ENCODE measurements around the gene AMIGO3. TPM values are rescaled to one million over a fixed set of nuclear protein-coding genes. Genes with fewer than 3 reads are reported as not detected.

Gene AMIGO3
- total and polyA plus RNA-seq, 2 of the 8 experiments (the other 6 are each of a cell fraction or from before 2014, with no cell fraction given): 1.6 to 8.8 TPM

DNA sequence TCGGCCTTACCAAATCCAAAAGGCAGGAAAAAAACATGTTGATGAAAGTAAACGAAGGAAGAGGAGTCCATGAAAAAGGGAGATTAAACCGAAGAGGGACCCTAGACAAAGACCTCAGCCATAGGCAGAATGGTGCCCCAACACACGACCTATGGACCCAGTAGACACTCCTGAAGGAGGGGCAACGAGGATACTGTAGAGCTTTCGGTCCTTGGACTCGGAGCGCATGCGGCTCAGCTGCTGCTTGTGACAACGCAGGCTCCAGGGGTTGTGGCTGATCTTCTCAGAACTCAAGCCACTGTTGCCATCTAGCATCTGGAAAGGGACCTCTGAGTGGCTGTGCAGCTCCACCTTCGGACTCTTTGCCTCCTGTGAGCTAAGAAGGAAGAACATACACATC, 13.1 kb upstream of the AMIGO3 start:
- peaks cover 11 to 44% (median 39%) of the 10 kb centered on the region in 4 experiments for H3K36me3 ChIP-seq (ENCODE audit: control insufficient read depth in 2 of 4, insufficient read depth in 4 of 4, low read length in 3 of 4)
- H3K4me1 ChIP-seq (replicated peaks in 1 of 4; ENCODE audit: control insufficient read depth in 3 of 4, insufficient read depth in 4 of 4, low read length in 3 of 4): no peaks in the 10 kb centered on the region
- H2BK5ac ChIP-seq (ENCODE audit: low read depth, low read length): no peak overlapping the region
- H4K5ac ChIP-seq (ENCODE audit: insufficient read length, low read depth, low read length): no peak overlapping the region
- peaks cover 2% of the 10 kb centered on the region in 2 experiments for H4K20me1 ChIP-seq (replicated peaks in 1 of 2; ENCODE audit: control insufficient read depth in 1 of 2, insufficient read depth in 2 of 2, low read length in 2 of 2)
- no peaks in the 10 kb centered on the region for H3K9me3 ChIP-seq (ENCODE audit: insufficient read depth in 2 of 2, low read depth in 1 of 2, low read length in 1 of 2)
- H3K23ac ChIP-seq (ENCODE audit: insufficient read length): no peak overlapping the region
- H3K4me3 ChIP-seq (ENCODE audit: extremely low read depth in 1 of 4, insufficient read depth in 2 of 4, low read depth in 3 of 4, low read length in 4 of 4): no peak overlapping the region
- H3K56ac ChIP-seq (replicated peaks; ENCODE audit: insufficient read length, low read depth, low read length): no peak overlapping the region
- H2AK5ac ChIP-seq (ENCODE audit: low read depth, low read length): no peak overlapping the region
- H4K8ac ChIP-seq (ENCODE audit: extremely low read depth, insufficient read depth, low read length): no peak overlapping the region; the same call in 1 of the 2 replicates
- whole genome bisulfite sequencing, 2 experiments (ENCODE audit: extremely low coverage in 1 of 2, insufficient coverage in 1 of 2, insufficient read length in 1 of 2, insufficient replicate concordance in 2 of 2, low coverage in 1 of 2, low lambda C conversion rate in 2 of 2, missing lambda C conversion rate in 1 of 2): 91% methylated on average over 11 of the region's 11 CpGs; no CpG with 5 or more reads in 1 of the 2 experiments
- H2BK20ac ChIP-seq (ENCODE audit: low read length): no peak overlapping the region
- no peaks in the 10 kb centered on the region for H3K27me3 ChIP-seq (replicated peaks in 1 of 4; ENCODE audit: control insufficient read depth in 3 of 4, extremely low read depth in 1 of 4, insufficient read depth in 3 of 4, low read length in 3 of 4)
- no peak overlapping the region for H3K4me2 ChIP-seq (ENCODE audit: insufficient read depth in 1 of 2, low read depth in 2 of 2, low read length in 2 of 2)
- H3K23me2 ChIP-seq (ENCODE audit: low read depth, low read length): no peaks in the 10 kb centered on the region
- no peak overlapping the region for H2BK15ac ChIP-seq (ENCODE audit: low read length)
- H3K27ac ChIP-seq (ENCODE audit: low read depth, low read length): no peak overlapping the region
- H3K79me2 ChIP-seq (ENCODE audit: control insufficient read depth in 1 of 2, insufficient read depth in 2 of 2, low read length in 2 of 2): no peaks in the 10 kb centered on the region; a peak in 1 of 4 replicates
- POLR2A ChIA-PET (ENCODE audit: partially characterized antibody): no interaction called here
- DNase-seq (ENCODE audit: low read depth in 1 of 2, low spot score in 2 of 2) (no peak), FAIRE-seq (no peak)
- no peak overlapping the region for H2BK12ac ChIP-seq (ENCODE audit: low read depth, low read length)
- CTCF ChIA-PET (ENCODE audit: partially characterized antibody): interaction anchor here (1.3 kb wide), 1 partner anchor 31 kb away, joined by 4 read pairs; no protein-coding TSS in a partner anchor
- H3K9ac ChIP-seq (replicated peaks in 1 of 4; ENCODE audit: extremely low read depth in 1 of 4, low read depth in 3 of 4, low read length in 3 of 4): no peak overlapping the region
- no peak overlapping the region for H4K91ac ChIP-seq (replicated peaks; ENCODE audit: insufficient read length, low read length)
- no peak overlapping the region for H3K18ac ChIP-seq (ENCODE audit: extremely low read depth, low read length)
- no peak overlapping the region for H2AFZ ChIP-seq (ENCODE audit: low read length)
- no peak overlapping the region for H3K14ac ChIP-seq (ENCODE audit: insufficient read length)
- no peak overlapping the region for H3K4ac ChIP-seq (replicated peaks; ENCODE audit: insufficient read length, low read depth, low read length)
- H3K79me1 ChIP-seq (ENCODE audit: low read depth, low read length): no peaks in the 10 kb centered on the region; the same call in 1 of the 2 replicates
- no peak overlapping the region for H2BK120ac ChIP-seq (replicated peaks; ENCODE audit: low read depth, low read length)
- no peak for TF ChIP-seq SUZ12 (IDR thresholded peaks at IDR 0.05; ENCODE audit: low read length)
- TF ChIP-seq FOSL1 (IDR thresholded peaks at IDR 0.05; ENCODE audit: insufficient read depth, low read depth, low read length): no peak
- TF ChIP-seq RFX5 (IDR thresholded peaks at IDR 0.05; ENCODE audit: borderline replicate concordance, low read depth, low read length): no peak
- TF ChIP-seq POU5F1 (IDR thresholded peaks at IDR 0.05; ENCODE audit: low read depth, low read length): no peak
- no peak for TF ChIP-seq CREB1 (IDR thresholded peaks at IDR 0.05)
- no peak for TF ChIP-seq HDAC2 (IDR thresholded peaks at IDR 0.05; ENCODE audit: borderline replicate concordance in 1 of 2, low read depth in 2 of 2, low read length in 2 of 2)
- no peak for TF ChIP-seq TAF7 (optimal IDR thresholded peaks at IDR 0.05; ENCODE audit: borderline replicate concordance, low read depth, low read length)
- TF ChIP-seq SIX5 (IDR thresholded peaks at IDR 0.05; ENCODE audit: low read depth, low read length): no peak
- TF ChIP-seq, protein P1, sequence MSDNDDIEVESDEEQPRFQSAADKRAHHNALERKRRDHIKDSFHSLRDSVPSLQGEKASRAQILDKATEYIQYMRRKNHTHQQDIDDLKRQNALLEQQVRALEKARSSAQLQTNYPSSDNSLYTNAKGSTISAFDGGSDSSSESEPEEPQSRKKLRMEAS (IDR thresholded peaks at IDR 0.05): no peak
- no peak for TF ChIP-seq BCL11A (IDR thresholded peaks at IDR 0.05; ENCODE audit: low read depth in 2 of 2, low read length in 2 of 2)
- no peak for TF ChIP-seq KDM5A (IDR thresholded peaks at IDR 0.05; ENCODE audit: low read length)
- TF ChIP-seq SP4 (IDR thresholded peaks at IDR 0.05; ENCODE audit: low read length): no peak
- no peak for TF ChIP-seq GABPA (IDR thresholded peaks at IDR 0.05; ENCODE audit: borderline replicate concordance, insufficient read depth, low read length)
- TF ChIP-seq CBX8 (IDR thresholded peaks at IDR 0.05; ENCODE audit: borderline replicate concordance, low read depth, low read length): no peak
